ENCODE results near the gene TTC4.
"Not testable (repeated sequence)": the region's sequence is repeated elsewhere in the genome, so short reads cannot be mapped to it uniquely, and the experiment has no call there.

Gene TTC4

GRCh38 chr1:54750596-54750995, 34.9 kb downstream of the TTC4 start:
- no peak for DNase-seq (ENCODE audit: low read depth)

GRCh38 chr1:54751426-54751825, 35.8 kb downstream of the TTC4 start:
- no peak for DNase-seq (ENCODE audit: low read depth)

DNA sequence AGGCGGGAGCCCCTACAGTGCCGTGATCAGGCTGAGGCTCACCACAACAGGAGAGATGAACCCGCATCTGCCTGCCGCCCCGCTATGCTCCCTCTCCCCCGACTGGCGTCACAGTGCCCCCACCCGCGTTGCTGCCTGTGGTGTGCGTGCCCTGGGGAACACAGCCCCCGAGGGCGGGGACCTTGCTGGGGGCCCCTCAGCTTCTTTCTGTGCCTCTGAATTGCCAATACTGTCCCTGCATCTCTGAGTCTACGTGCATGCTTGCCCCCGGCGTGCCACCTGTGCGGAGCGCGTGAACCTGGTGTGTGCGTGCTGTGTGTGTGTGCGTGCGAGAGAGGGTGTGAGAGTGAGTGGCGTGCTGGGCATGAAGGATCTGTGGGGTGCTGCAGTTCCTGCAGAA, 38.4 kb downstream of the TTC4 start:
- no peak for DNase-seq (ENCODE audit: low read depth)

- DNase-seq (ENCODE audit: low read depth), result no peak
Measured at GRCh38 chr1:54754486-54755285, 39.0 kb downstream of the TTC4 start.

GRCh38 chr1:54757833-54758232, 42.2 kb downstream of the TTC4 start:
- no peak for DNase-seq (ENCODE audit: low read depth)

DNA sequence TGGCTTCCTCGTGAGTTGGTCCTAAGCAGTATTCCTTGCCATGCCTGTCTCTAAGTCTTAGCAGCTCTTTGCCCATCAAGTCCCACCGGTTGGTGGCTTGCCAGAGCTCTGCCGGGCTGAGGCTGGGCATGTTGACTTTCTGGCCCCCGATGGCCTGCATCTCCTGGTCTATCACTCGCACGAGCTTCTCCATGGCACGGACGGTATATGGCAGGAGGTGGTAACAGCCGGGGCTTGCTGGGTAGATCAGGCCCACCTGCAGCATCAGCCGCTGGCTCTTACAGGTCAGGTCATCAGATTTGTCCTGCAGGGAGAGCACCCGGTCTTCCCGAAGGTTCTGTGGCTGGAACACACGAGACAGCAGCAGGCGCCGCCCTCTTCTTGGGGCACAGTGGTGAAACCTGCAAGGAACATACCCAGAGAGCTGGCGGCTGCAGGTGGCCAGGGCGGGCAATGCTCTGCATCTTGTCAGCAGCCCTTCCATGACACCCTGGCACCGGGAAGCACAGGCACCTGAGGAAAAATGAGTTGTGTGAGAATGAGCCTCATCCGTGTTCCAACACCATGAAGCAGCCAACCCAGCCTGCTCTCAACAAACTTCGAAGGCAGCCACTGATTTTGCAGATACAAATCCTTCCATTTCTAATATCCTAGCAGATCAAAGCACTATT, 43.2 kb downstream of the TTC4 start:
- no peak for DNase-seq (ENCODE audit: low read depth)

DNA sequence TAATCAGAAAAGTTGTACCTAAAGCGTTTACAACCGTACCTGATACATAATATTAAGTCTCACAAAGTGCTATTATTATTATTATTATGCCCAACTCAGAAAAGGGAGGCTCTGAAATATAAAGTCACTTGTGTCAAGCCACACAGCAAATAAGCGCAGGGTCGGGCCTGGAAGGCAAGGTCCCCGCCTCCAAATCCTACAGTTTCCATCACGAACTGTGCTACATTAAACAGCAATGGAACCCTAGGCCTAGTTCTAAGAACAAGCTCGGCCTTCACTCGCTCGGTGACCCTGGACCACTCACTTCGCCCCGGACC, 48.1 kb downstream of the TTC4 start:
- no peak for DNase-seq (ENCODE audit: low read depth)

DNA sequence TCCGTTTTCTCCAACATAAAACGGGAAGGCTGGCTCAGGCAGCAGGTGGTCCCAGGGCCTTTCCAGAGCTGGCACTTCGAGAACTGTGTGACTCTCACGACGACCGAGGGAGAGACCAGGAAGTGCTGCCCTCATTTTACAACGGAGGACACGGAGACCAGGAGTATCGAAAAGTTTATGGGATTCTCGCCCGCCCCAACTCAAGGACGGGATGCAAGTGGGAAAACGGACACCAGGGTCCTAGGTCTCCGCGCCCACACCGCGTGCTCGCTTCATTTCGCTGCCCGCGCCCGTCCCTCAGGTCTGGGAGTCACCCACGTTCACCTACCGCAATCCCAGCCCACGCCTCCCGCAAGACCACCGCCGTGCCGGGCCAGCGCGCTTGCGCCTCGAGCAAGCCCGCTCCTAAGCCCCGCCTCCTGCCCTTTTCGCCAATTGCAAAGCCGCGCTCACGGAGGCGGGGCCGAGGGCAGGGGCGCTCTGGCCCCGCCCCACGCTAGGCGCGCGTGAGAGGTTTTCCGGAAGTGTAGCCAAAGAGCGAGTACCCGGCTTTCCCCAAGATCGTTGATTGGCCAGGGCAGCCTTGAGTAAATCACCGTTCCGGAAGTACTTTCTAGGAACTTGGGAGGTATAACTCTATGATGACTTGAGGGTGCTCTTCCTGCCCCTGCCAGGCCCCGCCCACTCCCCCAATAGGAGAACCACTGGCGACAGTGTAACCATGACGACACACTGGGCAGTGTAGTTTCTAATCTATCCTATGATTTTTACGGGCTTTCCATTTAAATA, 48.7 kb downstream of the TTC4 start, which contains the start of gene PARS2:
PARS2 (minus strand) TSS at position 391 of the 789 bp plus-strand sequence. CDS start 5,362 bp downstream, outside the sequence.
- DNase-seq (ENCODE audit: low read depth), result peak; percentile 100

- no peak for DNase-seq (ENCODE audit: low read depth)
Measured at GRCh38 chr1:54764922-54765561, 49.4 kb downstream of the TTC4 start.

GRCh38 chr1:54766726-54767125, 51.1 kb downstream of the TTC4 start:
- DNase-seq (ENCODE audit: low read depth), result no peak

- no peak for DNase-seq (ENCODE audit: low read depth)
Measured at GRCh38 chr1:54767526-54767925, 51.9 kb downstream of the TTC4 start.

DNA sequence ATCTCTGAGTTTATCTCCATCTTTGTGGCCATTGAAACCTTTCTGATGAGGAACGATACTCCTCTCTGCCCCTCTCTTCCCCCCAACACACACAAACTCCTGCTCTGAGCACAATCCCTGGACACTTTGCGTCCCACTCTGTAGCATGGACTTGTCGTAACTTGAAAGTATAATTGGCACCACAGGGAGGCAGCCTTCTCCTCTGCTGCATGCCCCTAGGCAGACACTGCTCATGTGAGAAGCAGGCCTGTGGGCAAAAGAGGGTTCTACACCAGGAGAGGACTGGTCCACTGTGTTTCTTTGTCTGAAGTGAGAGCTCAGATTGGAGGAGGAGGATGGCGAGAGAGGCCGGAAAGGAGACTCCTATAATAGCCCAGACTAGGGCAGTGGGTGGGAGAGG, 52.4 kb downstream of the TTC4 start:
- no peak for DNase-seq (ENCODE audit: low read depth)

- DNase-seq (ENCODE audit: low read depth), result no peak
Measured at GRCh38 chr1:54772951-54773350, 57.3 kb downstream of the TTC4 start.

DNA sequence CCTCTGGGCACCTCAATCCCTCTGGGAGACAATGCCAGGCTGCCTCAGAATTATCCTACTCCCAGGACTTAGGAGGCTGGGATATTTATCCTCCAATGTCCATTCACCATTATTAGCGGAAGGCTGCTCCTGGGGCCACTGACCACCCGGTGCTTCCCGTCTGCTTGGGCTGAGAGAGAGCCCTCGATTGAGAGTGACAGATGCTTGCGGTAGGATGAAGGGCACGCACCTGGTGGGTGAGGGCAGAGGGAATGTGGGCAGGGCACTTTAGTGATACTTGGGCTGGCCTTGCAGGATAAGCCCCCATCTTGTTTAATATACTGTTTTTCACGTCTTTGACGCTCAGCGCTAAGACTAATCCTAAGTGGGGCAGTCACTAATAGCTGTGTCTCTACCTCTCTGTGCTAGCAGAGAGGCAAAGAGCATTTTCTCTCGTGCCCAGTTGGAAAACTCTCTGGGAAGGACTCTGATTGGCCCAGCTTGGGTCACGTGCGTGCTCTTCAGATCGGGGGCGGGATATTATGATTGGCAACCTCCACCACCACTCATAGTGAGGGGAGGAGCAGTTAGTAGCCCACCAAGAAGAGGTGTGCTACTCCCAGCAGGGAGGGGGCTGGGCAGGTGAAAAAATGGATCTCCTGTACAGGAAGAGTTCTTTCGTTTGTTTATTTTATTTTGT, 59.3 kb downstream of the TTC4 start:
- DNase-seq (ENCODE audit: low read depth), result no peak

DNA sequence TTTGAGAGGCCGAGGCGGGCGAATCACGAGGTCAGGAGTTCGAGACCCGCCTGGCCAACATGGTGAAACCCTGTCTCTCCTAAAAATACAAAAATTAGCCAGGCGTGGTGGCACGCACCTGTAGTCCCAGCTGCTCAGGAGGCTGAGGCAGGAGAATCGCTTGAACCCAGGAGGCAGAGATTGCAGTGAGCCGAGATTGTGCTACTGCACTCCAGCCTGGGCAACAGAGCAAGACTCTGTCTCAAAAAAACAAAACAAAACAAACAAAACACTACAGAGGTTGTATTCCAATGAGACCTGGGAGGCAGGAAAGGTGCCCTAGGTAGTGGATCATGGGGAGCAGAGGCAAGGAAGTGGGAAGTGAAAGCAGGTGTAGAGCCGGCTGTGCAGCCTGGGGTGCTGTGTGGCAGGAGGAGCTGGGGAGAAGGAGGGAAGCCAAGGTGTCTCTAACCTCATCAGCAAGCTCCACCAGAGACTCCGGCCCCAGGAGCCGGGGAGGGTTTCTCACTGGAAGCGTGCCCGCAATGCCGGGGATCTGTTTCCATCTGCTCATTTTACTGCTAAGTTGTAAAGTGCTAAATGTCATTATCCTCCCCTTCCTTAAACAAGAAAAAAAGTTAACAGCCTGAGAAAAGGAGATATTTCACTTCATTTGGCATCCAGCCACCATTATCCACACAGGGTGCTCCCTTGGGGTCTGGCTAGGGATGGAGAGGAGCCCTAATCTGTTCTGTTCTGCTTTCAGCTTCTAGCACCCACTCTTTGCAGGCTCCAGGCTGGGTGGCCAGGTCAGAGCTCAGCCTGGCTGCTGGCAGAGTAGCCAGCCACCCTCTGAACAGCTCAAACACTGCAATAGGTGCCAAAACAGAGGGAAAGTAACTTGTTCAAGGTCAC, 60.4 kb downstream of the TTC4 start:
- DNase-seq (ENCODE audit: low read depth), result not testable (repeated sequence)

- no peak for DNase-seq (ENCODE audit: low read depth)
Measured at GRCh38 chr1:54777011-54777410, 61.4 kb downstream of the TTC4 start.

DNA sequence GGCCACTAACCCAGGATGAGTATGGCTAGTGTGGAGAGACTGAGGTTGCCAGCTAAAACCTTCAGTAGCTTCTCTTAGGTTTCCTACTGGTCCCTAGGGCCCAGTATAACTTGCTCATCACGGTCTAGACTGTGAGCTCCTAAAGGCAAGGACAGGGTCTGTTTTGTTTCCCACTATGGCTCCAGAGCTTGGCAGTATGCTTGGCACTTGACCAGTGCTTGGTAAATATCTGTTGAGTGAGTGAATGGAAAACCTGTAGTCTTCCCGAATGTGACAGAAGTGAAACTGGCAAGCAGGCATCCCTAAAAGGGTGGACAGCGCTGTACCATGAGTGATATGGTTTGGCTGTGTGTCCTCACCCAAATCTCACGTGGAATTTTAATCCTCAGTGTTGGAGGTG, 61.8 kb downstream of the TTC4 start:
- DNase-seq (ENCODE audit: low read depth), result no peak

- no peak for DNase-seq (ENCODE audit: low read depth)
Measured at GRCh38 chr1:54781023-54781723, 65.5 kb downstream of the TTC4 start.

- DNase-seq (ENCODE audit: low read depth), result no peak
Measured at GRCh38 chr1:54782156-54782555, 66.5 kb downstream of the TTC4 start.

- DNase-seq (ENCODE audit: low read depth), result no peak
Measured at GRCh38 chr1:54782588-54782987, 66.9 kb downstream of the TTC4 start.

Measured in stromal cell of bone marrow (primary cell).